GOT3 (cell line): ENCODE results near the gene SH2D3C.

Source experiments
- DNase-seq: peaks from one replicate; lab custom pipeline; 2025; ENCODE audit warnings: mixed read lengths; lab: John Stamatoyannopoulos, UW

The SH2D3C gene, protein sequence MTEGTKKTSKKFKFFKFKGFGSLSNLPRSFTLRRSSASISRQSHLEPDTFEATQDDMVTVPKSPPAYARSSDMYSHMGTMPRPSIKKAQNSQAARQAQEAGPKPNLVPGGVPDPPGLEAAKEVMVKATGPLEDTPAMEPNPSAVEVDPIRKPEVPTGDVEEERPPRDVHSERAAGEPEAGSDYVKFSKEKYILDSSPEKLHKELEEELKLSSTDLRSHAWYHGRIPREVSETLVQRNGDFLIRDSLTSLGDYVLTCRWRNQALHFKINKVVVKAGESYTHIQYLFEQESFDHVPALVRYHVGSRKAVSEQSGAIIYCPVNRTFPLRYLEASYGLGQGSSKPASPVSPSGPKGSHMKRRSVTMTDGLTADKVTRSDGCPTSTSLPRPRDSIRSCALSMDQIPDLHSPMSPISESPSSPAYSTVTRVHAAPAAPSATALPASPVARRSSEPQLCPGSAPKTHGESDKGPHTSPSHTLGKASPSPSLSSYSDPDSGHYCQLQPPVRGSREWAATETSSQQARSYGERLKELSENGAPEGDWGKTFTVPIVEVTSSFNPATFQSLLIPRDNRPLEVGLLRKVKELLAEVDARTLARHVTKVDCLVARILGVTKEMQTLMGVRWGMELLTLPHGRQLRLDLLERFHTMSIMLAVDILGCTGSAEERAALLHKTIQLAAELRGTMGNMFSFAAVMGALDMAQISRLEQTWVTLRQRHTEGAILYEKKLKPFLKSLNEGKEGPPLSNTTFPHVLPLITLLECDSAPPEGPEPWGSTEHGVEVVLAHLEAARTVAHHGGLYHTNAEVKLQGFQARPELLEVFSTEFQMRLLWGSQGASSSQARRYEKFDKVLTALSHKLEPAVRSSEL

DNA sequence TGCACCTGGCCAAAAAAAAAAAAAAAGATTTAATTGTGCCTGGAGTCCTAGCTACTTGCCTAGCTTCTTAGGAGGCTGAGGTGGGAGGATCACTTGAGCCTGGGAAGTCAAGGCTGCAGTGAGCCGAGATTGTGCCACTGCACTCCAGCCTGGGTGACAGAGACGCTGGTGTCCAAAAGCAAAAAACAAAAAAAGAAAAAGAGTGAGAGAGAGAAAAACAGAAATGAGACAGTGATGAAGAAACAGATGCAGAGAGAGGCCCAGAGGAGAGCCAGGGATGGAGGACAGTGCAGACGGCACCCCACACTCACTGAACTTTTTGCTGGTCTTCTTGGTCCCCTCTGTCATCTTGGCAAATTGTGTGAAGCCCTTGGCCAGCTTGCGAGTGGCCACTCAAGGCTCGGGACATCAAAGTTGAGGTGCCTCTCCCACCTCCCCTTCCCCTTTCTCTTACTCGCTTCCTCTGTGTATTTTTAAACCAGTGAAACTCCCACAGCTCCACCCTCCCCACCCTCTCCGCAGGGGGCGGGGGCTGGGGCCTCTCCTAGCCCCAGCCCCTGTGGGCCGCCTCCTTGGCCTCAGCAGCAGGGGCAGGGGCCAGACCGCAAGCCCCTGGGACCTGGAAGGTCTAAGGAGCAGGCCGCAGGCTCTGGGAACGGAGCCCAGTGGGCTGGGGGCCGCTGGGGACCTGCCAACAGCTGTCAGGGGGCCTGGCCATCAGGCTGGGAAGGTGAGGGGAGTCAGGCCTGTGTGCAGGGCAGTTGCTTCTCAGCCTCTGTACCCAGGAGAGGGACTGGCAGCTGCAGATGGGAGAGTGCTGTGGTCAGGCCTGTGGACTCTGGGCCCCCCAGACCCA, at the start of gene SH2D3C:
Gene SH2D3C, minus strand, starts transcription at position 387 of the 856 bp plus-strand sequence. Its CDS starts 39 bp downstream, at position 348.
- no peak for DNase-seq

DNA sequence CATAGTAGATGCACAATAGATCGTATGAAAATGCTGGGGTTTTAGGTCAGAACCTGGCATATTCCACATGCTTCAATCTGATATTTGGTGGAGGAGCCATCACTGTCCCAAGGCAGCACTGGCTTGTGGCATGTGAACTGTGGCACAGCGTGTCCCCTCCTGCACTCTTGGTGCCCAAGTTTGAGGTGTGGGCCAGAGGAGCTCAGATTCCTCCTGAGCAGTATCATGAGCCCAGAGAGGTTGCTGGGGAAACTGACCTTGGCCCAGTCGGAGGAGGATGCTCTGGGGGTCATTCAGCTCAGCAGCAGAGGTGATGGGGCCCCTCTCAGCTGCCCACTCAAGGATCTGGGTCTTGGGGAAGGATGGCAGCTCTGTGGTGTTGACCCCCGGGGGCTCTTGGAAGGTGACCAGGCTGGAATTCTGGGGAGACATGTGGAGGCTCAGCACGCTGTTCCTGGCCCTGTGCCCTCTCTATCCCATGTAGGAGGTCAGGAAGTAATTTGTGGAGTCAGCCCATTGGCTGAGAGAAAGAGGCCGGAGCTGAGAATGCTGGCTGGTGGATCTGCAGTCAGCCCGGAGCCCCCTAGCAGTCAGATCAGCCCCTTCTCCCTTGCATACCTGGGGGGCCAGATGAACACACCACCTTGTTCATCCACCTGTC, 47.9 kb upstream of the SH2D3C start:
- DNase-seq = no peak

DNA sequence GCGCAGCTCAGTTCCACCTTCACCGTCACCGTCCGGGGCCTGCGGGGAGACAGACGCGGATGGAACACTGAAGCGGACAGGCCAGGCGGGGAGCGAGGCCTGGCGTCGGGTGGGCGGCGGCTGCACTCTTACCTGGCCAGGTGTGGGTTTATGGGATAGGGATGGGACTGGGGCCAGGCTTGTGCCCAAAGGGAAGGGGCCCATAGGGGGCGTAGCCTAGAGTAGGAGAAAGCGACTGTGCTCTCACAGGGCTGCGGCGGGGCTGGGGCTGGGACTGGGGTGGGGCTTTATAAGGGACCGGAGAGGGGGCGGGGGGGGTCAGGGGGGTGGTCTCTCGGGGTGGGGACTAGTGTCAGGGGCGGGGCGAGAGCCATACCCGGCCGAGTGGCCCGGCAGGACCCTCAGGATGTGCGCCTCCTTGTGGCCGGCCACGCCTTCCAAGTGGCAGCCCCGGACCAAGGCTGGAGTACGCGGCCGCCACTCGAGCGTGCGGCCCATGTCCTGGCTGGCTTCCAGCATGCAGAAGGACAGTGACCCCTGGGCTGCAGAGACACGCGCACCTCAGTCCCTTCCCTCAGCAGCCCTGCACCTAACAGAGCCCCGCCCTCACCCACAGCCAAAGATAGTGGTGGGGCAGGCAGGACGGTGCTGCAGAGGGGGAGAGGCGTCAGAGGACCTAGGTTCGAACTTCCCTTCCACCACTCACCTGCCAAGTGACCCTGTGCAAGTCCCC, 47.0 kb upstream of the SH2D3C start:
- no peak for DNase-seq

DNA sequence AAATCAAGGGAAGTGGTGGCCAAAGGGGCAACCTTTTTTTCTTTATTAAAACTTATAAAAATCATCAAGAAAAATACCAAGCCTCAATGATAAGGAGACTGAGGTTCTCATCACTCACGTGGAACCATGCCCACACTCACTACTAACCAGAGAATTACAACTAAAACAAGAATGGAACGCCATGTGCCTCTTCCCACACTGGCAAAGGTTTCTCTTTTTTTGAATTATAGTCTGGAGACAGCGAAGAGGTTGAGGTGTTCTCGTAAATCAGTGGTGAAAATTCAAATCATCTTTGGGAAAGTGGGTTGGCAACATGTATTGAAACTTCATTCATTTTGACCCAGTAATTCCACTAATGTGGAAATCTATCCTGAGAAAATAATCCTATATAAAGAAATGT, 43.6 kb upstream of the SH2D3C start:
- DNase-seq = no peak

DNA sequence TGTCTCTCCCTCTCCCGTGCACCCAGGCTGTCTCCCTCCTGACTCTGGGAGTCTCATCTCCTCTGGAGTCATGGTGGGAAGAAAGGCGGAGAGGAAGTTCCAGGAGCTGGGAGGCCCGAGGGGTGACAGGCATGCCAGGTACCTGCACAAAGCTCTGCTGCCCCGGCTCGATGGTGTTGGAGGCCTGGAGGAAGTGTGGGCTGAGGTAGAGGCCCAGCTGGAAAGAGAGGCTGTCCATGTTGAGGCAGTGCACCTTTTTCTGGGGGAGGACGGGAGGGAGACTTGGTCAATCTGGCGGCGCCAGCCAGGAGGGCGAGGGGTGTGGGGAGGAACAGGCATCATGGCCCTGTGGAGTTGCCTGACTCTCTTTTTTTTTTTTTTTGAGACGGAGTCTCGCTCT, 40.1 kb upstream of the SH2D3C start:
- DNase-seq = no peak

DNA sequence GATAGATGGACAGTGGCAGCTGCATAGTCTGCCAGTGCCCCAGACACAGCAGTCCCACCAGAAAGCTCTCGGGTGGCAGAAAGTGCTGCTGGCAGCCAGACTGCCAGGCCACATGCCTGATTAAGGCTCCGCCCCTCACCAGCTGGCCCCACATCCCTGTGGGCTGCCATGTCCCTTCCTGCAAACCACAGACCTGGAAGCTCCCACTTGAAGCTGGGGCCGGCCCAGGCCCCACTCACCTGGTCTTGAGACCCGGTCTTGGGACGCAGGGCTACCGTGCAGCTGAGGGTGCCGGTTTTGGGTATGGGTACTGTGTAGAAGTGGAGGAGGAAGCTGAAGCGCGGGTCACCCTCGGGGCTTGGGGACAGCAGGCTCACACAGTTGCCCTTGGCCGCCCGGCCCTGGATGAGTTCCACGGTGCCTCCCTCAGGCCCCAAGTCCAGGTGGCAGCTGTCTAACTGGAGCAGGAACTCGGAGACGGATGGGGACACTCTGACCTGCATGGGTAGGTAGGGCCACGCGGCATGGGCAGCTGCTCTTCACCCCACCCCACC, 39.5 kb upstream of the SH2D3C start:
- no peak for DNase-seq

DNA sequence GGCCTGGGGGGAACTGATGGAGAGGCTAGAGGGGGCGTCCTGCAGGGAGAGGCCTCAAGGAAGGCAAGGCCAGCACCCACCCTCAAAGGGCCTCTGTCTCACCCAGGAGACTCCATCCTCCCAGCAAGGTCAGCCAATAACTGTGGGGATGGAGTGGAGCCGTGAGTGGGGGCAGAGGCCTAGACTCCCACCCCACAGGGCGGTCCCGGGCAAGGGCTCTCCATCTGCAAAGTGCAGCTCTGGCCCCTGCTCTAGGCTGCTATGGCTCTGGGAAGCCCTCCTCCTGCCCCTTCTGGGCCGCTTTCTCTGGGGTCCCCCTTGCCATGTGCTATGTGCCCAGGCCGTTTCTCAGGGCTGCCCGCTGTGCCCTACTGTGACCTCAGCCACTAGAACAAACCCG, 38.3 kb upstream of the SH2D3C start:
- DNase-seq = no peak

DNA sequence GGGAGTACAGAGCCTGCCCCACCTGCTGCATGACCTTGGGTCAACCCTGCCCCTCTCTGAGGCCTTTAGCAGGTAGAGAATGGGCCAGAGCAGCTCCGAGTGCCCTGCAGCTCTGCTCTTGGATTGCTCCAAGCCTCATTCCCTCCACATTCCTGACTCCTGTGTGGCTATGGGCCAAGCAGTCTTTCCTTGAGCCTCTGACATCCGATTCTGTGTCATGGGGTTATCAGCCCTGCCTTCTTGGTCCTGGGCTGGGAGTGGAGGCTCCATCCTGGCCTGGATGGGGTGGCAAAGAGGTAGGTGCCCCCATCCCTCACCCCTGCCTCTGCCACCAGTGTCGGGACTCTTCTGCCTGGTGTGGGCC, 37.9 kb upstream of the SH2D3C start:
- no peak for DNase-seq

DNA sequence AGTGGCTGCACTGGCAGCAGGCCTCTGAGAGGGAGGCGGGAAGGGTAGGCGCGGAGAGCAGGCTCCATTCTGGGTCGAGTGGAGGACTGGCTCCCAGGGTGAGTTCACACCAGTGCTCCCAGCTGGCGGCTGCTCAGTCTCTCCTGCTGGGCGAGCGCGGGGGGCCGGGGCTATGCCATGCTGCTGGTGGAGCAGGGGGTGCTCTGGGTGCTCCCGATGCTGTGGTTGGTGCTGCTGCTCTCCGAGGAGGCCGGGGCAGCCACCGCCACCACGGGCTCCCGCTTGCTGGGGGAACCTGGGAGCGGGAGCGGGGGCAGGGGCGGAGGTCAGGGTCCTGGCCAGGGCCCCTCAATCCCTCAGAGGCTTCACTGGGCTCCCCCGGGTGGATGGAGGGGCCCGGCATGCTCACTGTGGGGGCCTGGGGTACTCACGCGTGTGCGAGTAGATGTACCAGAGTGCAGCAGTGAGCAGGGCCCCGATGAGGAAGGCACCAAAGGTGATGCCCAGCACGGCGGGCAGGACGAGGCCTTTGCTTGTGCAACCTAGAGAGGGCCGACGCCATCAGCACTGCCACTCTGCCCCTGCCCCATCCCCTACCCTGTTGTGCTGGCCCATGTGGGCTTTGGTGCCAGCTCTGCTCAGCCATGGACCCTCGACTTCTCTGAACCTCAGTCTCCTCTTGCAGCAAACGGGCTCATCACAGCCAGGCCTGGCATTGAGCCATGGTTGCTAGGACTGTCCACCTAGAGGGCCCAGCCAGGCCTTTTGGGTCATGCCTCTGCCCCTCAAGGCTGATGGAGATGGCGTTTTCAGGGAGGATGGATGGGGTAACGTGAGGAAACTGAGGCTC, 37.3 kb upstream of the SH2D3C start:
- DNase-seq = no peak

DNA sequence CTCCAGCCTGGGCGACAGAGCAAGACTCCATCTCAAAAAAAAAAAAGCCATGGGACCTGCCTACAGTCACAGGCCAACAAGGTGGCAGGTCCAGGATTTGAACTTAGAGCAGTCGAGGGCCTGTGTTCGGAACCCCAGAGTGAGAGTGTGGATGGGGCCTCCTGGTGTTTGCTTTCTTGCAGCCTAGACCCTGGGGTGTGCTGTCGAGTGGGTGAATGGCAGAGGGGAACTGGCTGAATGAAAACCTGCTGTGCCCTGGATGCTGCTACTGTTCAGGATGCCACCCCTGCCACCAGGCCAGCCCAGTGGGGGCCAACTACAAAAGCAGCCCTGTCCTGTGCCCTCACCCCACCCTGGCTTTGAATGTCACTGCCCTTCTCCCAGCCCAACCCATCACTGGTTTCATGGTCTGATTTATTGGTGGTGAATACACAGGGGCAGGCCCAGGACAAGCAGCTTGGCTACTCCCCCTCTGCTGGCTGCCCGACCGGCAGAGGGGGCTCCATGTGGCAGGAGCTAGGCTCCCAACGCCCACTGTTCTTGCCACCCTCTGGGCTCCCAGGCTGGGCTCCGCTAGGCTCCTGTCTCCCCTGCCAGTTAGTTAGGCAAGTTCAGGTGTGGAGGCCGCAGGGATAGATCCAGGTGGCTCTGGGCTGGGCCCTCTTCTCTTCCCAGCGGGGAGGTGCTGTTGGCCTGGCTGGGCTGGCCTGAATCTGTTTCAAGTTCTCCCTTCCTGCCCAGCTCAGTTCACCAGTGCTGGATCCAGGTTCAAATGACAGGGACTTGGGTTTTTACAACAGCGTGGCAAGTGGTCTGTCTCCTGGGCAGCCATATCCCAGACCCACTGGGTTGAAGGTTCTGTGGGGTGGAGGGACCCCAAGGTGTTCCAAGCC, 36.4 kb upstream of the SH2D3C start:
- no peak for DNase-seq

DNA sequence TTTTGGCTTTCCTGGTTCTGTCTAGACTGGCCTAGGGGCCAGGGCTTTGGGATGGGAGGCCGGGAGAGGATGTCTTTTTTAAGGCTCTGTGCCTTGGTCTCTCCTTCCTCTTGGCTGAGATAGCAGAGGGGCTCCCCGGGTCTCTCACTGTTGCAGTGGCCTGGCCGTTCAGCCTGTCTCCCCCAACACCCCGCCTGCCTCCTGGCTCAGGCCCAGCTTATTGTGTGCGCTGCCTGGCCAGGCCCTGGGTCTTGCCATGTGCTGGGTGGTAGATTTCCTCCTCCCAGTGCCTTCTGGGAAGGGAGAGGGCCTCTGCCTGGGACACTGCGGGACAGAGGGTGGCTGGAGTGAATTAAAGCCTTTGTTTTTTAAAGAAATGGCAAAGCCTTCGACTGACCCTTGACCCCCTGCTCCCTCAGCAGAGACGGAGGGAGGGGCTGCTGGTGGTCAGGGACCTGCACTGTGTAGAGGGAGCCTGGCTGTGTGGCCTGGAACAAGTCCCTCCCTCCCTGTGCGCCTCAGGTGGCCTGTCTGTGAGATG, 35.3 kb upstream of the SH2D3C start:
- no peak for DNase-seq

DNA sequence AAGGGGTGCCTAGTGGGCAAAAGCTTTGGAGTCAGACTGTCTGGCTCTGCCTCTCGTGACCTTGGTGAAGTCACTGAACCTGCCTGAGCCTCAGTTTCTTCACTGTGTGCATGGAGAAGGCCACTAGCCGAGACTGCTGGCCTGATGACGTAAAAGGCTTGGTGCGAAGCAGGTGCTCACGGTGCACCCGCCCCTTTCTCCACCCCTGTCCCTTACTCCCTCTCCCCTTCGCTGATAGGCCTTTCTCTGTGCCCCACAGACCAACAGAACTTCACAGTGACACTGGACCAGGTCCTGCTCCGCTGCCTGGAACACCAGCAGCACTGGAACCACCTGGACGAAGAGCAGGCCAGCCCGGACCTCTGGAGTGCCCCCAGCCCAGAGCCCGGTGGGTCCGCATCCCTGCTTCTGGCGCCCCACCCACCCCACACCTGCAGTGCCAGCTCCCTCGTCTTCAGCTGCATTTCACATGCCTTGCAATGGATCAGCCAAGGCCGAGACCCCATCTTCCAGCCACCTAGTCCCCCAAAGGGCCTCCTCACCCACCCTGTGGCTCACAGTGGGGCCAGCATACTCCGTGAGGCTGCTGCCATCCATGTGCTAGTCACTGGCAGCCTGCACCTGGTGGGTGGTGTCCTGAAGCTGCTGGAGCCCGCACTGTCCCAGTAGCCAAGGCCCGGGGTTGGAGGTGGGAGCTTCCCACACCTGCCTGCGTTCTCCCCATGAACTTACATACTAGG, 34.6 kb upstream of the SH2D3C start:
- DNase-seq = no peak

DNA sequence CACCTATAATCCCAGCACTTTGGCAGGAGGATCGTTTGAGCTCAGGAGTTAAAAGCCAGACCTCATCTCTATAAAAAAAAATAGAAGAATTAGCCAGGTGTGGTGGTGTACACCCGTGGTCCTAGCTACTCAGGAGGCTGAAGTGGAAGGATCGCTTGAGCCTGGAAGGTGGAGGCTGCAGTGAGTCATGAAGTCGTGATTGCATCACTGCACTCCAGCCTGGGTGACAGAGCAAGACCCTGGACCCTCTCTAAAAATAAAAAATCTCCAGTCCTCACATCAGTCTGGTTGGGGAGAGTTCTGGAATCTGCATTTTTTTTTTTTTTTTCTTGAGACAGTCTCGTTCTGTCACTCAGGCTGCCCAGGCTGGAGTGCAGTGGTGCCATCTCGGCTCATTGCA, 33.5 kb upstream of the SH2D3C start:
- DNase-seq = no peak

DNA sequence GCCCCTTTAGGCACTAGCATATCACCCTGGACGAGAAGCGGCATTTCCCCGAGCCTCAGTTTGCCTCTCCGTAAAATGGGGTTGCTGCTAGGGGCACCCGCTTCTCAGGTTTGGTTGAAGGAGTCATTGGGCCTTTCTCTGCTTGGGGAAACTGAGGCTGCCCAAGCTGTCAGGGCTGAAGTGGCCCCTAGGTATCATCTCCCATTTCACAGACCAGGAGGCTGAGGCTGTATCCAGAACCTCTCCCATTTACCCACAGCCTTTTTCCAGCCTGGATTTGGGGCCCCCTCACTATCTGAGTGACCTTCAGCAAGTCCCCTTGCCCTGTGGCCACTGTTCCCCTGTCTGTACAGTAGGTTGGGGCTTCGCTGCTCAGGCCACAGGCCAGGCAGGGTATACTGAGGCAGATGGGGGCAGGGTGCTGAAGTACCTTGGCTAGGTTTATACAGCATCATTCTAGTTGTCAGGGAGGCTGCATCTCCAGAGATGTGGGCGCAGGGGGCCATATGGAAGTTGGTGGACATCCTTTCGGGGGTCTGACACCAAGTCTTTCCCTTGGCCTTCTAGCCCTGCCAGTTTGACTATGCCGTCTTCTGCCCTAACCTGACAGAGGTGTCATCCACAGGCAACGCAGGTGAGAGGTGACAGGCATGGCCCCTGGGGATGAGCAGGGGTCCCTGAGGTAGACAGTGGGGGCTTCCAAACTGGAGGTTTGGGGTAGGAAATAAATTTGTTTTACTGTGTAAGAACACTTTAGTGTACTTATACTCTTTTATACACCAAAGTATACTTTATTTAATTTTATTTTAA, 32.1 kb upstream of the SH2D3C start:
- DNase-seq = no peak

DNA sequence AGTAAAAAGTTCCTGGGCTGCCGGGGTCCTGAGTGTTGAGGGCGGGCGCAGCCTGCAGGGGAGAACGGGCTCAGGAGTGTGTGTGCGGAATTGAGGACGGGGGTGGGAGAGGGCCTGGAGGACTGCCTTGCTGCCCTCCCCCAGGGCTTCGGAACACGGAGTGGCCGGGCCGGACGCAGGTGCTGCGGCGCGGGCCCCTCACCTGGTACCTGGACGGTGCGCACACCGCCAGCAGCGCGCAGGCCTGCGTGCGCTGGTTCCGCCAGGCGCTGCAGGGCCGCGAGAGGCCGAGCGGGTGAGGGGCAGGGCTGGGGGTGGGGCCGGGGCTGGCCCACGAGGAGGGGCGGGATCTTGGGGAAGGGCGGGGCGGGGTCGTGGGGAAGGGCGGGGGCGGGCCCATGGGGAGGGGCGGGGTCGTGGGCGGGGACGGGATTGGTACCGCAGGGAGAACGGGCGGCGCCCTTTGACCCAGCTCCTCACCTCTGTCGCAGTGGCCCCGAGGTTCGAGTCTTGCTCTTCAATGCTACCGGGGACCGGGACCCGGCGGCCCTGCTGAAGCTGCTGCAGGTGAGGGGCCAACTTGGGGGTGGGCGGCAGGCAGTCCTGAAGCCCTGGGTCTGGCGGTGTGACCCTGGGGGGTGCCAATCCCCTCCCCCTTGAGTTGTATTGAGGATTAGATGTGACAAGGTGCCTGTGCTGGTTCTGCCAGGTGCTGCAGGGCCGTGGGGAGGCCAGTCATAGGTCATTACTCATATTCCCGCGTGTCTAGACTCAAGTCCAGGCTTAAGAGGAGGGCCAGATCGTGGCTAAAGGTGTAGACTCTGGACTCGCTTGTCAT, 31.3 kb upstream of the SH2D3C start:
- no peak for DNase-seq

DNA sequence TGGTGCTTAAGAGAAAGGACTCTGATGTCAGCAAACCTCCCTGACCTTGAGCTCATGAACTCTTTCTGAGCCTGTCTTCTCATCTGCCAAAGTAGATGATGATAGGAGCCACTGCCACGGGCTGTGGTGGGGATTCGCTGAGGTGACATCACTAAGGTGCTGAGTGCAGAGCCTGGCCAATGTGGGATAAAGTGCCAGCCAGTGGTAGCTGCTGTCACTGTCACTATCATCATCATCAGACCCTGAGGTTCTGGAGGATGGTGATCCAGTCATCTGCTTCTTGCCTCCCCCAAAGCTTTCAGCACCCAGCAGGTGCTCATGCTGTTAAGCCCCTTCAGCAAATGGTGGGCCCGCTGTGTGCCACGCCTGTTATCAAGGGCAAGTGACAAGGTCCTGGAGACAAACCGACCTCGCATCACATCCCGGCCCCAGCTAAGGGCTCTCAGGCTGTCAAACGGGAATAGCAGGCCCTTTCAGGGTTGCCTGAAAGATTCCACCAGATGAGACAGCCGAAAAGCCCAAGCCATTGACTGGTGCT, 30.6 kb upstream of the SH2D3C start:
- no peak for DNase-seq
